HepG2 (cell line): ENCODE results near the gene ZBTB45. TPM values are rescaled to one million over a fixed set of nuclear protein-coding genes. Genes with fewer than 3 reads are reported as not detected.
A peak's percentile ranks its signal among the peaks of the same experiment; 100 is the strongest.

ENCODE experiments used
- BCLAF1 ChIP-seq: fragments of 450-650 bp; IDR thresholded peaks from 2 replicates; pipeline ENCODE4 v1.6.1; 2017; ENCODE audit warnings: mild to moderate bottlenecking
- E2F1 ChIP-seq: sonication (generic); formaldehyde crosslinking; IDR thresholded peaks from 2 replicates; pipeline ENCODE4 v1.5.0; 2020; ENCODE audit warnings: missing genetic modification reagents
- ELF3 ChIP-seq: IDR thresholded peaks from 2 replicates; pipeline ENCODE4 v1.6.1; 2016; ENCODE audit warnings: missing genetic modification reagents, missing compliant biosample characterization
- FOXK2 ChIP-seq: fragments of 450-650 bp; IDR thresholded peaks from 2 replicates; pipeline ENCODE4 v1.6.1; 2016
- MBD4 ChIP-seq: IDR thresholded peaks from 2 replicates; pipeline ENCODE4 v1.6.1; 2012; ENCODE audit warnings: low read length, inconsistent platforms, borderline replicate concordance
- MYNN ChIP-seq: sonication (generic); formaldehyde crosslinking; IDR thresholded peaks from 2 replicates; pipeline ENCODE4 v1.4.0; 2020; ENCODE audit warnings: mild to moderate bottlenecking, low read depth, missing genetic modification reagents
- NR2F6 ChIP-seq, 2 experiments: IDR thresholded peaks; 2 replicates each; pipeline ENCODE4 v1.6.1; 2016; ENCODE audit warnings: antibody characterized with exemption in 1 of 2, mild to moderate bottlenecking in 1 of 2
- PHF20 ChIP-seq: sonication (generic); formaldehyde crosslinking; IDR thresholded peaks from 2 replicates; pipeline ENCODE4 v1.5.0; 2020; ENCODE audit warnings: mild to moderate bottlenecking, missing genetic modification reagents
- PHF5A ChIP-seq: IDR thresholded peaks from one replicate; pipeline ENCODE4 v1.6.1; 2018; ENCODE audit warnings: low read depth, missing genetic modification reagents; ENCODE audit not compliant: unreplicated experiment
- RBM22 ChIP-seq: fragments of 200-400 bp; formaldehyde crosslinking; optimal IDR thresholded peaks from 2 replicates; pipeline ENCODE3; 2017; ENCODE audit warnings: mild to moderate bottlenecking, low read length, moderate library complexity
- TGIF2 ChIP-seq: IDR thresholded peaks from 2 replicates; pipeline ENCODE4 v1.6.1; 2016; ENCODE audit warnings: control low read depth, missing compliant biosample characterization
- ZBTB26 ChIP-seq: IDR thresholded peaks from 2 replicates; pipeline ENCODE4 v1.6.1; 2016; ENCODE audit warnings: missing compliant biosample characterization, missing genetic modification reagents, borderline replicate concordance
- ZKSCAN8 ChIP-seq: IDR thresholded peaks from 2 replicates; pipeline ENCODE4 v1.6.1; 2016; ENCODE audit warnings: borderline replicate concordance, missing genetic modification reagents, missing compliant biosample characterization
- ZNF160 ChIP-seq: sonication (generic); formaldehyde crosslinking; IDR thresholded peaks from 2 replicates; pipeline ENCODE4 v1.8.0; 2022; ENCODE audit warnings: mild to moderate bottlenecking, inconsistent platforms, missing genetic modification reagents
- ZNF333 ChIP-seq: sonication (generic); formaldehyde crosslinking; IDR thresholded peaks from 2 replicates; pipeline ENCODE4 v1.4.0; 2020; ENCODE audit warnings: mild to moderate bottlenecking, missing genetic modification reagents, borderline replicate concordance
- ZNF354B ChIP-seq: sonication (generic); formaldehyde crosslinking; IDR thresholded peaks from 2 replicates; pipeline ENCODE4 v1.8.0; 2022; ENCODE audit warnings: mild to moderate bottlenecking, missing genetic modification reagents
- ZNF547 ChIP-seq: sonication (generic); formaldehyde crosslinking; IDR thresholded peaks from 2 replicates; pipeline ENCODE4 v1.5.1; 2020; ENCODE audit warnings: mild to moderate bottlenecking, missing genetic modification reagents
- polyA plus RNA-seq, 8 experiments: library from polyadenylated mRNA; depleted of rRNA in 3 of 8; stranded (reverse) in 7 of 8; unstranded in 1 of 8; fragments of >200 nt; fragmentation: Illumina TruSeq in 4 of 8; extraction: Trizol in 4 of 8; gene quantifications; 2 replicates each; pipeline versions ENCODE4 v1.2.1 to v1.2.3, GENCODE V29; 2011 to 2016; ENCODE audit warnings: low read depth in 4 of 8, missing spikeins in 1 of 8, mixed read lengths in 1 of 8; ENCODE audit not compliant: insufficient read depth in 1 of 8
- total RNA-seq, 5 experiments: library from RNA; depleted of rRNA; stranded (reverse); fragments of >200 nt; fragmentation: Illumina TruSeq; extraction: Trizol; gene quantifications; 2 replicates each; pipeline ENCODE4 v1.2.3, GENCODE V29; 2016; ENCODE audit warnings: low read depth in 1 of 5
- TF ChIP-seq, protein P1 (sequence below): sonication (generic); formaldehyde crosslinking; IDR thresholded peaks from 2 replicates; pipeline ENCODE4 v1.5.1; 2020; ENCODE audit warnings: missing genetic modification reagents, mild to moderate bottlenecking, borderline replicate concordance
- TF ChIP-seq, protein P2 (sequence below): fragments of 450-650 bp; IDR thresholded peaks from 2 replicates; pipeline ENCODE4 v1.6.1; 2016
- TF ChIP-seq, protein P3 (sequence below): sonication (generic); formaldehyde crosslinking; IDR thresholded peaks from 2 replicates; pipeline ENCODE4 v1.5.1; 2020; ENCODE audit warnings: mild to moderate bottlenecking, missing genetic modification reagents, borderline replicate concordance

ZBTB45 gene
- total and polyA plus RNA-seq, 2 of the 13 experiments (the other 11 are each of a cell fraction or from before 2014, with no cell fraction given): 3.0 to 3.7 TPM

- TF ChIP-seq ZBTB26 (CRISPR knock-in tag) (no peak), TGIF2 (CRISPR knock-in tag) (0 out of 2 replicates have a peak, but pooled peaks have one; percentile 8), ZNF547 (CRISPR knock-in tag) (peak; percentile 51), ZNF160 (CRISPR knock-in tag) (0 out of 2 replicates have a peak, but pooled peaks have one; percentile 25), BCLAF1 (no peak), ZKSCAN8 (CRISPR knock-in tag) (peak; percentile 38; the same call in 1 of the 2 replicates), MYNN (CRISPR knock-in tag) (no peak), FOXK2 (no peak), PHF20 (CRISPR knock-in tag) (peak; percentile 55), RBM22 (no peak), ZNF333 (CRISPR knock-in tag) (peak; percentile 51; the same call in 1 of the 2 replicates), ELF3 (peak; percentile 33; the same call in 1 of the 2 replicates), E2F1 (CRISPR knock-in tag) (peak; percentile 88), PHF5A (peak; percentile 28), MBD4 (no peak), ZNF354B (CRISPR knock-in tag) (no peak), NR2F6 (IDR thresholded peaks at IDR 0.05) (no peak), NR2F6 (CRISPR knock-in tag; IDR thresholded peaks at IDR 0.05) (peak; percentile 13; the same call in 1 of the 2 replicates)
- TF ChIP-seq, protein P1, sequence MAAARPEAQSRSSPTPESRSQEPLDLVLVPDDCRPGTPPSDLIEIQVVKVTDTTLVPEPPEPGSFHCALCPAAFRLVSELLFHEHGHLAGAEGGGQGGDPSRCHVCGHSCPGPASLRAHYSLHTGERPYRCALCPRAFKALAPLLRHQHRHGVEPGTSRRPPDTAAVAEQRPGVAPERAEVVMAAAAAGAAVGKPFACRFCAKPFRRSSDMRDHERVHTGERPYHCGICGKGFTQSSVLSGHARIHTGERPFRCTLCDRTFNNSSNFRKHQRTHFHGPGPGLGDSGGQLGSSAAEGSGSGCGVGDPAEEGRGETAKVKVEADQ (CRISPR knock-in tag): peak; percentile 18; the same call in 1 of the 2 replicates
- TF ChIP-seq, protein P2, sequence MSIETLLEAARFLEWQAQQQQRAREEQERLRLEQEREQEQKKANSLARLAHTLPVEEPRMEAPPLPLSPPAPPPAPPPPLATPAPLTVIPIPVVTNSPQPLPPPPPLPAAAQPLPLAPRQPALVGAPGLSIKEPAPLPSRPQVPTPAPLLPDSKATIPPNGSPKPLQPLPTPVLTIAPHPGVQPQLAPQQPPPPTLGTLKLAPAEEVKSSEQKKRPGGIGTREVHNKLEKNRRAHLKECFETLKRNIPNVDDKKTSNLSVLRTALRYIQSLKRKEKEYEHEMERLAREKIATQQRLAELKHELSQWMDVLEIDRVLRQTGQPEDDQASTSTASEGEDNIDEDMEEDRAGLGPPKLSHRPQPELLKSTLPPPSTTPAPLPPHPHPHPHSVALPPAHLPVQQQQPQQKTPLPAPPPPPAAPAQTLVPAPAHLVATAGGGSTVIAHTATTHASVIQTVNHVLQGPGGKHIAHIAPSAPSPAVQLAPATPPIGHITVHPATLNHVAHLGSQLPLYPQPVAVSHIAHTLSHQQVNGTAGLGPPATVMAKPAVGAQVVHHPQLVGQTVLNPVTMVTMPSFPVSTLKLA: no peak
- TF ChIP-seq, protein P3, sequence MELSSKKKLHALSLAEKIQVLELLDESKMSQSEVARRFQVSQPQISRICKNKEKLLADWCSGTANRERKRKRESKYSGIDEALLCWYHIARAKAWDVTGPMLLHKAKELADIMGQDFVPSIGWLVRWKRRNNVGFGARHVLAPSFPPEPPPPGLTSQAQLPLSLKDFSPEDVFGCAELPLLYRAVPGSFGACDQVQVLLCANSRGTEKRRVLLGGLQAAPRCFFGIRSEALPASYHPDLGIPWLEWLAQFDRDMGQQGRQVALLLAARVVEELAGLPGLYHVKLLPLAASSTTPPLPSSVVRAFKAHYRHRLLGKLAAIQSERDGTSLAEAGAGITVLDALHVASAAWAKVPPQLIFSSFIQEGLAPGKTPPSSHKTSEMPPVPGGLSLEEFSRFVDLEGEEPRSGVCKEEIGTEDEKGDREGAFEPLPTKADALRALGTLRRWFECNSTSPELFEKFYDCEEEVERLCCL: peak; percentile 25; the same call in 1 of the 2 replicates
These were observed 39.1 kb upstream of the ZBTB45 start (continued) for GRCh38 chr19:58558623-58559274.
